ENCODE data around the gene TMEM132D. TPM values are rescaled to one million over a fixed set of nuclear protein-coding genes. Genes with fewer than 3 reads are reported as not detected.

Gene TMEM132D
- polyA plus RNA-seq, 1 experiment, result not detected

DNA sequence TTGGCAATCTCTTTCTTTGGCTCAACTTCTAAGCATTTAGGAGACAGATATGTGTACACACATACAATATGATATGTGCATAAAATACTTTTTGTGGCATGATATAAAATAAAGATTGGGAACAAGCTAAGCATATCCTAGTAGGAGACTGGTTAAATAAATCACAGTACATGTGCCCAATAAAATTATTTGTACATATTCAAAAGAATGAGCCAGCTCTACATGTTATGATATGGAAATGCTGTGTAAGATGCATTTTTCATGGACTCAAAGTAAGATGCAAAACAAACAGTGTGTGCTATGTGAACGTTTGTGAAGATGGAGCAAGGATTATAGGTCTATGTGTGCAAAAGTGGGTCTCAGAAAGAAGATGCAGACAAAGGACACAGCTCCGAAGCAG is 311.4 kb downstream of the TMEM132D start:
- no peak for DNase-seq (ENCODE audit: low read depth, low spot score)
- TF ChIP-seq, protein P1, sequence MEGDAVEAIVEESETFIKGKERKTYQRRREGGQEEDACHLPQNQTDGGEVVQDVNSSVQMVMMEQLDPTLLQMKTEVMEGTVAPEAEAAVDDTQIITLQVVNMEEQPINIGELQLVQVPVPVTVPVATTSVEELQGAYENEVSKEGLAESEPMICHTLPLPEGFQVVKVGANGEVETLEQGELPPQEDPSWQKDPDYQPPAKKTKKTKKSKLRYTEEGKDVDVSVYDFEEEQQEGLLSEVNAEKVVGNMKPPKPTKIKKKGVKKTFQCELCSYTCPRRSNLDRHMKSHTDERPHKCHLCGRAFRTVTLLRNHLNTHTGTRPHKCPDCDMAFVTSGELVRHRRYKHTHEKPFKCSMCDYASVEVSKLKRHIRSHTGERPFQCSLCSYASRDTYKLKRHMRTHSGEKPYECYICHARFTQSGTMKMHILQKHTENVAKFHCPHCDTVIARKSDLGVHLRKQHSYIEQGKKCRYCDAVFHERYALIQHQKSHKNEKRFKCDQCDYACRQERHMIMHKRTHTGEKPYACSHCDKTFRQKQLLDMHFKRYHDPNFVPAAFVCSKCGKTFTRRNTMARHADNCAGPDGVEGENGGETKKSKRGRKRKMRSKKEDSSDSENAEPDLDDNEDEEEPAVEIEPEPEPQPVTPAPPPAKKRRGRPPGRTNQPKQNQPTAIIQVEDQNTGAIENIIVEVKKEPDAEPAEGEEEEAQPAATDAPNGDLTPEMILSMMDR (IDR thresholded peaks at IDR 0.05; ENCODE audit: low read depth, low read length), result no peak
- ChIA-PET CTCF (no interaction called here), POLR2A (no interaction called here)
- no peak overlapping the region for H3K27ac ChIP-seq (ENCODE audit: low read depth, low read length)
- H3K27me3 ChIP-seq (ENCODE audit: control insufficient read depth, insufficient read depth, low read length), result no peaks in the 10 kb centered on the region
- peaks cover 28% of the 10 kb centered on the region for H3K9me3 ChIP-seq (ENCODE audit: control insufficient read depth, insufficient read depth, low read length)
- H3K4me3 ChIP-seq (ENCODE audit: low read depth, low read length), result no peak overlapping the region

DNA sequence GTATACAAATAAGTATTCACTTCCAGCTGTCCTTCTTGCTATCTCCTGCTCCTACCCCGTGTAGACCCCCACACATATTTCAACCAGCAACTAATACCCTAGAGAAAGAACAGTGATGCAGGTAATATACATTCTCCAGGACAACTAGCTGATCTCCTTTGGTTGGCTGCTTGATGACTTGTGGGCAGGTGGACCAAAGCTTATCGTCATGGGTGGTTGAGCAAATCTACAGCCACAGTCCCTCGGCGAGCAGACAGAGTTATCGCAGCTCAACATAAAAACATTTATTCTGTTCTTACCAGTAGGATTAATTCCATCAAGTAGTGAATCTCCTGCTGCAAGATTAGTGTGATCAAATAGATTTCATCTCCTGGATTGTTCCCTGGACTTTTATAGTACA is 314.3 kb downstream of the TMEM132D start:
- Histone ChIP-seq H3K27me3 (ENCODE audit: control insufficient read depth, insufficient read depth, low read length) (no peaks in the 10 kb centered on the region), H3K4me3 (ENCODE audit: low read depth, low read length) (no peak overlapping the region), H3K9me3 (ENCODE audit: control insufficient read depth, insufficient read depth, low read length) (peaks cover 31% of the 10 kb centered on the region), H3K27ac (ENCODE audit: low read depth, low read length) (no peak overlapping the region)
- no peak for DNase-seq (ENCODE audit: low read depth, low spot score)
- POLR2A ChIA-PET, result no interaction called here
- CTCF ChIA-PET, result no interaction called here
- TF ChIP-seq, protein P1 (IDR thresholded peaks at IDR 0.05; ENCODE audit: low read depth, low read length), result no peak

DNA sequence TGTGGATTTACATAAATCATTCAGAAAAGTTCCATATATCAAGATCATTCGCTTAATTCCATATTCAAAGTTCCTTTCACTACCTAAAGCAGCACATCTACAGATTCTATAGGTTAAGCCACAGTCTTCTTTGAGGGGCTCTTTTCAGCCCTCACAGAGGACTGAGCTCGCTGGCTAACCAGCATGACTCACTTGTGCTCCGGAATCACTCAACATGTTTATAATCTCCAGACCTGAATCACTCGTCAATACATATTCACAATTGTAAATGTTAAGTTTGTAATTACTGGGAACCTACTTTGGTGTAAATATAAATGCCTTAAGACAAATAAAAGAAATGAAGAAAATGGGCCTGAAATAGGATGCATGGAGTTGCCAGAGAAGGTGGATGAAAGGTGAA is 315.7 kb downstream of the TMEM132D start:
- Histone ChIP-seq H3K4me3 (ENCODE audit: low read depth, low read length) (no peak overlapping the region), H3K27ac (ENCODE audit: low read depth, low read length) (no peak overlapping the region), H3K9me3 (ENCODE audit: control insufficient read depth, insufficient read depth, low read length) (peaks cover 37% of the 10 kb centered on the region), H3K27me3 (ENCODE audit: control insufficient read depth, insufficient read depth, low read length) (no peaks in the 10 kb centered on the region)
- ChIA-PET POLR2A (no interaction called here), CTCF (no interaction called here)
- no peak for DNase-seq (ENCODE audit: low read depth, low spot score)
- TF ChIP-seq, protein P1 (IDR thresholded peaks at IDR 0.05; ENCODE audit: low read depth, low read length), result no peak

DNA sequence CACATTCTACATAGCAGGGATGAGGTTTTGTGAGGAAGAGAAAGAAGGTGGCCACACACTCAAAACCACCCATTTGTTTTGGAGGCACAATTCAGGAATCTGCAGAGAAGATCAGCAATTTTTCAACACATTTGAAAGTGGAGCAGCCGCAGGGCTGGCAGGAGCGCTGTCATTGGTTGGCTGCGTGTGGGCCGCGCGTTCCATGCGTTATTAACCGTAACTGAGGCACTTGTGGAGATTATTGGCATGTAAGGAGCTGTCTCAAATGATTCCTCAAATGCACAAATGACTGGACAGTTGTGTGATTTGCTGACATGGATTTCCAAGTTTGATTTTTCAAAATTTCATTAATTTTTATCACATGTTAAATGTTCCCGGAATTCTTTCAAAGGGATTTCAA is 318.5 kb downstream of the TMEM132D start:
- ChIA-PET POLR2A (no interaction called here), CTCF (no interaction called here)
- peaks cover 46% of the 10 kb centered on the region for H3K9me3 ChIP-seq (ENCODE audit: control insufficient read depth, insufficient read depth, low read length)
- TF ChIP-seq, protein P1 (IDR thresholded peaks at IDR 0.05; ENCODE audit: low read depth, low read length), result no peak
- no peak for DNase-seq (ENCODE audit: low read depth, low spot score)
- no peak overlapping the region for H3K4me3 ChIP-seq (ENCODE audit: low read depth, low read length)
- no peaks in the 10 kb centered on the region for H3K27me3 ChIP-seq (ENCODE audit: control insufficient read depth, insufficient read depth, low read length)
- no peak overlapping the region for H3K27ac ChIP-seq (ENCODE audit: low read depth, low read length)

DNA sequence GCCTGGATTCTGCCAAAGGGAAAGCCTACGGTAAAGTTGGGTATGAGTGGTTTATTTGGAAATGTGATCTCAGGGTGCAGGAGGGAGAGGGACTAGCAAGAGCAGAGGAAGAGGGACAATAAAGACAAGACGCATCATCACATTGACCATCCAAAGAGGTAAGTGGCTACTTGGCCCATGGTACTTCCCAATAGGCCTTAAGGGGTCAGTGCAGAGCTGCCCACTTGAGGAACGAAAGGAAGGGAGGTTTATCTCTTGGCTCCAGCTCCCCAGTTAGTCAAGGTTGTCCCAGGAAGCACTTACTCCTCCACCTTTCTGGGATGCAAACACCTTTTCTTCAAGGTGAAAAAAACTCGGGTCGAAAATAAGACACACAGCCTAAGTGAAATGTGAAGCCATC is 323.9 kb downstream of the TMEM132D start:
- DNase-seq (ENCODE audit: low read depth, low spot score), result no peak
- Histone ChIP-seq H3K27me3 (ENCODE audit: control insufficient read depth, insufficient read depth, low read length) (no peaks in the 10 kb centered on the region), H3K27ac (ENCODE audit: low read depth, low read length) (no peak overlapping the region), H3K9me3 (ENCODE audit: control insufficient read depth, insufficient read depth, low read length) (peaks cover 47% of the 10 kb centered on the region), H3K4me3 (ENCODE audit: low read depth, low read length) (no peak overlapping the region)
- TF ChIP-seq, protein P1 (IDR thresholded peaks at IDR 0.05; ENCODE audit: low read depth, low read length), result no peak
- ChIA-PET POLR2A (no interaction called here), CTCF (no interaction called here)

Measured in AG04450 (cell line).